Measurements from ENCODE around the gene FNDC3B.

The FNDC3B gene

GRCh38 chr3:172449466-172450149, 410.2 kb downstream of the FNDC3B start:
- H3K9ac ChIP-seq (ENCODE audit: low read length), result no peak overlapping the region
- H3K27me3 ChIP-seq (ENCODE audit: insufficient read depth, low read length), result no peaks in the 10 kb centered on the region
- no peaks in the 10 kb centered on the region for H3K79me2 ChIP-seq (ENCODE audit: insufficient read depth, low read length)
- no peaks in the 10 kb centered on the region for H3F3A ChIP-seq (ENCODE audit: insufficient read depth, low read length)
- H4K20me1 ChIP-seq (ENCODE audit: insufficient read depth, low read length), result no peaks in the 10 kb centered on the region
- H2AFZ ChIP-seq (ENCODE audit: low read length), result no peak overlapping the region
- H3K27ac ChIP-seq (ENCODE audit: low read depth, low read length, poor library complexity, severe bottlenecking), result no peak overlapping the region
- no peaks in the 10 kb centered on the region for H3K9me3 ChIP-seq (ENCODE audit: low read length)
- no peak overlapping the region for H3K4me2 ChIP-seq (ENCODE audit: low read length)
- H3K36me3 ChIP-seq (ENCODE audit: insufficient read depth, low read length), result no peaks in the 10 kb centered on the region
- no peaks in the 10 kb centered on the region for H3K4me1 ChIP-seq (ENCODE audit: insufficient read depth, low read length, severe bottlenecking)
- H3K9me2 ChIP-seq (ENCODE audit: low read depth, low read length), result no peaks in the 10 kb centered on the region; the same call in 1 of the 2 replicates
- no peak overlapping the region for H3K4me3 ChIP-seq (ENCODE audit: low read depth, low read length, poor library complexity, severe bottlenecking)
- TF ChIP-seq CTCF (IDR thresholded peaks at IDR 0.05; ENCODE audit: low read length), result no peak
- no peak for TF ChIP-seq EZH2 (IDR thresholded peaks at IDR 0.05; ENCODE audit: borderline replicate concordance, low read length)

Data from OCI-LY1 (cell line).